HepG2 (cell line): ENCODE data around the gene MRPS35. TPM values are rescaled to one million over a fixed set of nuclear protein-coding genes. Genes with fewer than 3 reads are reported as not detected.

Experiments
- ATAC-seq: fragments of 200-7000 bp; cut with Tn5 transposase; 3 replicates; pipeline ENCODE4 v1.9.1; 2020; ENCODE audit warnings: mild to moderate bottlenecking, moderate library complexity
- BruUV-seq: library from RNA; stranded (reverse); fragments of 400-500 nt; replicated peaks from 2 replicates; lab custom pipeline; 2021; lab: Mats Ljungman, UMichigan
- CTCF ChIA-PET: fragments of 300-600 bp; formaldehyde crosslinking; extraction: SDS; loops from one replicate; lab custom pipeline; 2021; ENCODE audit warnings: low total read pairs, inconsistent platforms, low intra/inter-chr PET ratio; lab: Yijun Ruan, JAX
- POLR2A ChIA-PET: fragments of 350-600 bp; sonication (Branson Sonifier 250); formaldehyde crosslinking; loops from one replicate; lab custom pipeline; 2020; ENCODE audit warnings: antibody characterized with exemption, inconsistent platforms; lab: Yijun Ruan, JAX
- DNase-seq: peaks from one replicate; pipeline ENCODE4 v3.0.0-alpha.2; 2015; ENCODE audit warnings: low spot score
- FAIRE-seq: peaks from 3 replicates; lab custom pipeline; 2011; peaks lifted over from hg19 to GRCh38; lab: Jason Lieb, UNC
- H2AFZ ChIP-seq: one replicate; pipeline ENCODE4 v1.6.1; 2011; ENCODE audit warnings: low read length, inconsistent platforms
- H3K27ac ChIP-seq: fragments of 300-600 bp; 3 replicates; pipeline ENCODE4 v1.8.0; 2011; ENCODE audit warnings: mixed run types, mild to moderate bottlenecking, mixed read lengths, low read length, inconsistent platforms; ENCODE audit not compliant: insufficient read depth; ENCODE audit errors: extremely low read length
- H3K27me3 ChIP-seq, 2 experiments: fragments of 200-600 bp in 1 of 2; 2 replicates in 1 of 2; 3 replicates in 1 of 2; pipeline versions ENCODE4 v1.6.0 to v1.8.0; 2011; ENCODE audit warnings: low read length in 2 of 2, mild to moderate bottlenecking in 2 of 2, moderate library complexity in 2 of 2, inconsistent platforms in 1 of 2; ENCODE audit not compliant: insufficient read depth in 2 of 2, control insufficient read depth in 1 of 2
- H3K36me3 ChIP-seq, 2 experiments: fragments of 200-600 bp in 1 of 2; replicated peaks in 1 of 2; 2 replicates in 1 of 2; 3 replicates in 1 of 2; pipeline versions ENCODE4 v1.5.1 to v1.8.0; 2011; ENCODE audit warnings: low read length in 2 of 2, inconsistent platforms in 1 of 2; ENCODE audit not compliant: insufficient read depth in 2 of 2, control insufficient read depth in 1 of 2
- H3K4me1 ChIP-seq: 2 replicates; pipeline ENCODE4 v1.5.1; 2012; ENCODE audit warnings: low read length, inconsistent platforms; ENCODE audit not compliant: insufficient read depth
- H3K4me2 ChIP-seq: 2 replicates; pipeline ENCODE4 v1.6.0; 2011; ENCODE audit warnings: low read depth, low read length, inconsistent platforms
- H3K4me3 ChIP-seq, 3 experiments: fragments of 200-600 bp in 1 of 3; sonication (generic), shearing (Covaris generic) in 1 of 3; replicated peaks in 1 of 3; 2 replicates each; pipeline ENCODE4 v1.5.1; 2011 to 2016; ENCODE audit warnings: low read length in 3 of 3, inconsistent platforms in 2 of 3, low read depth in 2 of 3, mild to moderate bottlenecking in 2 of 3, control low read depth in 1 of 3, mixed read lengths in 1 of 3; ENCODE audit not compliant: insufficient read depth in 1 of 3
- H3K79me2 ChIP-seq: one replicate; pipeline ENCODE4 v1.6.1; 2011; ENCODE audit warnings: low read length, inconsistent platforms; ENCODE audit not compliant: insufficient read depth
- H3K9ac ChIP-seq: 2 replicates; pipeline ENCODE4 v1.6.0; 2011; ENCODE audit warnings: mild to moderate bottlenecking, low read depth, low read length, inconsistent platforms; ENCODE audit not compliant: insufficient read depth
- H3K9me3 ChIP-seq: 2 replicates; pipeline ENCODE4 v1.5.1; 2012; ENCODE audit warnings: mild to moderate bottlenecking, low read length
- H4K20me1 ChIP-seq: 2 replicates; pipeline ENCODE4 v1.6.0; 2011; ENCODE audit warnings: inconsistent platforms, mild to moderate bottlenecking, low read length, moderate library complexity; ENCODE audit not compliant: insufficient read depth
- ELF3 ChIP-seq: IDR thresholded peaks from 2 replicates; pipeline ENCODE4 v1.6.1; 2016; ENCODE audit warnings: missing genetic modification reagents, missing compliant biosample characterization
- ETS1 ChIP-seq: sonication (generic); formaldehyde crosslinking; IDR thresholded peaks from 2 replicates; pipeline ENCODE4 v1.4.0; 2020; ENCODE audit warnings: missing genetic modification reagents
- GABPB1 ChIP-seq: IDR thresholded peaks from 2 replicates; pipeline ENCODE4 v1.6.1; 2016; ENCODE audit warnings: mild to moderate bottlenecking, missing genetic modification reagents, moderate library complexity, missing compliant biosample characterization
- THAP9 ChIP-seq: sonication (generic); formaldehyde crosslinking; IDR thresholded peaks from 2 replicates; pipeline ENCODE4; 2020; ENCODE audit warnings: missing genetic modification reagents, mild to moderate bottlenecking, borderline replicate concordance
- THRA ChIP-seq: sonication (generic); formaldehyde crosslinking; IDR thresholded peaks from 2 replicates; pipeline ENCODE4 v1.4.0; 2020; ENCODE audit warnings: missing genetic modification reagents, borderline replicate concordance
- ZEB1 ChIP-seq: IDR thresholded peaks from 2 replicates; pipeline ENCODE4 v1.6.1; 2012; ENCODE audit warnings: mild to moderate bottlenecking, low read depth, inconsistent platforms; ENCODE audit not compliant: insufficient replicate concordance
- in situ Hi-C: cut with HindIII; loops from 2 replicates; pipeline ENCODE4 v1.10.0; 2017; ENCODE audit warnings: low pct_unique_long_range_greater_than_20kb; ENCODE audit not compliant: extremely low pct_ligation_motif_present
- intact Hi-C: fragments of 100-400 bp; cut with micrococcal nuclease; formaldehyde crosslinking; loops from one replicate; pipeline ENCODE4 v1.10.0; 2022; ENCODE audit not compliant: unreplicated experiment
- polyA plus RNA-seq, 8 experiments: library from polyadenylated mRNA; depleted of rRNA in 3 of 8; stranded (reverse) in 7 of 8; unstranded in 1 of 8; fragments of >200 nt; fragmentation: Illumina TruSeq in 4 of 8; extraction: Trizol in 4 of 8; gene quantifications; 2 replicates each; pipeline versions ENCODE4 v1.2.1 to v1.2.3, GENCODE V29; 2011 to 2016; ENCODE audit warnings: low read depth in 4 of 8, missing spikeins in 1 of 8, mixed read lengths in 1 of 8; ENCODE audit not compliant: insufficient read depth in 1 of 8
- total RNA-seq, 5 experiments: library from RNA; depleted of rRNA; stranded (reverse); fragments of >200 nt; fragmentation: Illumina TruSeq; extraction: Trizol; gene quantifications; 2 replicates each; pipeline ENCODE4 v1.2.3, GENCODE V29; 2016; ENCODE audit warnings: low read depth in 1 of 5

Gene MRPS35
- total and polyA plus RNA-seq, 2 of the 13 experiments (the other 11 are each of a cell fraction or from before 2014, with no cell fraction given), result 63.4 to 104 TPM

GRCh38 chr12:27686147-27686546 is 24.5 kb upstream of the MRPS35 start:
- ChIA-PET POLR2A (no interaction called here), CTCF (no interaction called here)
- in situ Hi-C loops (no loop called here), intact Hi-C loops (no loop called here)
- H3K4me3 ChIP-seq, result no peak overlapping the region
- H4K20me1 ChIP-seq, result no peaks in the 10 kb centered on the region
- H2AFZ ChIP-seq, result no peak overlapping the region
- FAIRE-seq (no peak), ATAC-seq (no peak), DNase-seq (no peak)
- no peak overlapping the region for H3K27ac ChIP-seq
- TF ChIP-seq THRA (CRISPR knock-in tag) (no peak), ELF3 (CRISPR knock-in tag) (no peak), GABPB1 (no peak), THAP9 (CRISPR knock-in tag) (no peak), ETS1 (CRISPR knock-in tag) (no peak), ZEB1 (no peak)
- no peak overlapping the region for H3K9ac ChIP-seq
- H3K4me2 ChIP-seq, result no peak overlapping the region
- H3K36me3 ChIP-seq, result peaks cover 4 to 20% of the 10 kb centered on the region in 2 experiments; a peak in 3 of 5 replicates
- no peaks in the 10 kb centered on the region for H3K9me3 ChIP-seq
- no peaks in the 10 kb centered on the region for H3K4me1 ChIP-seq
- H3K27me3 ChIP-seq, result no peaks in the 10 kb centered on the region; a peak in 1 of 5 replicates
- no peaks in the 10 kb centered on the region for H3K79me2 ChIP-seq
- no TSS peak for BruUV-seq
